T-helper 22 cell (primary cell): Measurements from ENCODE around the gene NOLC1.

ENCODE experiments used
- DNase-seq: peaks from one replicate; pipeline ENCODE4 v3.0.0-alpha.2; 2020; ENCODE audit warnings: low read depth

The NOLC1 gene

DNA sequence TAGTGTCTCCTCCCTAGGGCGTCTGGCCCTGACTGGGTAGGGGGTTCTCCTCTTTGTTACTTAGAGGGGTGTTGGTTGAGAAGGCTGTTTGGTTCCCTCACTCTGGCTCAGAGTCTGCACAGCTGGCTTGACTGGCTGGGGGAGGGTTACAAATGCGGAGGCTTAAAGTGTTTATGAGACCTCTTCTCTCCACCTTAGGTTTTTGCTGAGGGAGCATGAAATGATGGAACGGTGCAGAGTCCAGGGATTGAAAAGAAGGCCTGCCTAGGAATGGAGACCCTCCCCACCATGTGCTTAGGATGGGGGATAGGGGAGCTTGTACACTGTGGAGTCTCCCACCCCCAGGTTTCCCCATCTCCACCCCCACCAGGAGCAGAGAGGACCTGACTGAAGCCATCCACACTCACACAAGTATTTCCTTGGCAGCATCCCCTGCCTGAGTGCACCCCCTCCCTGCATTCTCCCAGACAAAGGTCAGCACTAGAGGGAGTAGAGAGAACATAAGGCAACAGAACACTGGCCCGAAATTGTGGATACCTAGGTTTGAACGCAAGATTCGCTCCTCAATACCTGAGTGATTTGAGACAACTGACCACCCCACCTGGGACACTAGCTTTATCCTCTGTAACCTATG lies 30.3 kb upstream of the NOLC1 start:
- no peak for DNase-seq

DNA sequence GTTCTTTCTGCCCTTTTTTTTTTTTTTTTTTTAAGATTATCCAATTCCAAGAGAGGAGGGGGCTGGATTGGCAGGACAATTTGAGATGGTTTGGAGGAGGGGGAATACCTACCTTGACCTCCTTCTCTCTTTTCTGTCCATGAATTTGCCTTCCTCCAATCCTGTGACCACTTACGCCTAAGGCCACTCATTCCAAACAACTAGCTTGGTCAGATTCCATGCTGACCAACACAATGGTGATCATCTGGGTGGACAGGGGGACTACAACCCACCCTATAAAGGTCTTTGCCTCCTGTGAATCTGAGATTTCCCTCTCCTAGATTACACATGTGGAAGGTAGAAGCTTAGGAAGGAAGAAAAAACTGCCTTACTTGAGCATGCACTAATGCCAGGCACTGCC lies 29.7 kb upstream of the NOLC1 start:
- DNase-seq = no peak

DNA sequence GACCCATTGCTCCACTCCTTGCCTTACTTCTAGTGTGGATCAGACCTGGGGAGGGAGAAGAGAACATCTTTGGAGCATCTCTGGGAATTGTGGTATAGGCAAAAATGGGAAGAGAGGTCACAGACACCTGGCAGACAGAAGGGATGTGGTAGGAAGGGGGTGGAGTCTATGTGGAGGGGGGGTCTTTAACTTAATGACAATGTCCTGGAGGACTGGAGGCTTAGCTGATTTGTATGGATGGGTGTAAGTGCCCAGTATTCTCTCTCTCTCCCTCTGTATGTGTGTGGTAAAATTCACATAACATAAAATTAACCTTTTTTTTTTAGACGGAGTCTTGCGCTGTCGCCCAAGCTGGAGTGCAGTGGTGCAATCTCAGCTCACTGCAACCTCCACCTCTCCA lies 29.0 kb upstream of the NOLC1 start:
- DNase-seq = no peak

DNA sequence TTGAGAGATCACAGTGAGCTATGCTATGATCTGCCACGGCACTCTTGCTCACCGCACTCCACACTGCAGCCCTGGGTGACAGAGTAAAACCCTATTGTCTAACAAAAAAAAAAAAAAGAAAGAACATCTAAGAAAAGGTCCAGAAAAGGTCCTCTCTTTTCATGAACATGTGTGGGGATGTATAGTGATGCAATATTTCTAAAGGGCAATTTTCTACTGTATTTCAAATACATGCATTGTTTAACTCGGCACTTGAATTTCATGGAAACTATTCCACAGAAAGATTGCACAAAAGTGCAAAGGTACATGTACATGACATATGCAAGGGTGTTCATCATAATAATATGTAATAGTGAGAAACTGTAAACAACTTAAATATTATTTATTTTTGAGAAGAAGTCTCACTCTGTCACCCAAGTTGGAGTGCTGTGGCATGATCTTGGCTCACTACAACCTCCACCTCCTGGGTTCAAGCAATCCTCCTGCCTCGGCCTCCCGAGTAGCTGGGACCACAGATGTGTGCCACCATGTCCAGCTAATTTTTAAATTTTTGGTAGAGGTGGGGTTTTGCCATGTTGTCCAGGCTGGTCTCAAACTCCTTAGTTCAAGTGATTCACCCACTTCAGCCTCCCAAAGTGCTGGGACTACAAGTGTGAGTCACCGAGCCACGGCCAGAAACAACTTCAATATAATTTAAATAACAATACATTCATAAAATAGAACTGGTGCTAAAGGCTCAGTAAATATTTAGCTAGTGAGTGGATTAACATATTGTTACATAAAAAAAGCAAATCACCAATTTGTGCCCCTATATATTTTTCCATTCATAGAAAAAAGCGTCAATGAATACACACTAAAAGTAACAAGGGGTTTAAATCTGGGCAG lies 20.7 kb upstream of the NOLC1 start:
- DNase-seq = no peak

DNA sequence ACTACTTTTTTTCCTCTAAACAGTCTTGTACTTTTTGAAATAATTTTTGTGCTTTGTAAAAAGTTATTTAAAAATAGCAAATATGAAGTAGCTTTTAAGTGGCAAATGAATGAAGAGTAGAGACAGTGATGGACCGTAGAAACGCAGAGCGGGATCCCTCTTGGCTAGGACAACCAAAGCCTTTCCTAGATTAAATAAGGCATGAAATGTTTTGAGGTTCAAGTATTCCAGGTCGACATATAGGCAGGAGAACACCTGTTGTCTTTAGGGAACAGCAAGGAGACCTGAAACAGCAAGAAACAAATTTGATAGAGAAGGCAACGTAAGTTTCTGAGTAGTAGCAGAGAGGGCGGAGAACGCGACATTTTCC lies 20.0 kb upstream of the NOLC1 start:
- DNase-seq = no peak

DNA sequence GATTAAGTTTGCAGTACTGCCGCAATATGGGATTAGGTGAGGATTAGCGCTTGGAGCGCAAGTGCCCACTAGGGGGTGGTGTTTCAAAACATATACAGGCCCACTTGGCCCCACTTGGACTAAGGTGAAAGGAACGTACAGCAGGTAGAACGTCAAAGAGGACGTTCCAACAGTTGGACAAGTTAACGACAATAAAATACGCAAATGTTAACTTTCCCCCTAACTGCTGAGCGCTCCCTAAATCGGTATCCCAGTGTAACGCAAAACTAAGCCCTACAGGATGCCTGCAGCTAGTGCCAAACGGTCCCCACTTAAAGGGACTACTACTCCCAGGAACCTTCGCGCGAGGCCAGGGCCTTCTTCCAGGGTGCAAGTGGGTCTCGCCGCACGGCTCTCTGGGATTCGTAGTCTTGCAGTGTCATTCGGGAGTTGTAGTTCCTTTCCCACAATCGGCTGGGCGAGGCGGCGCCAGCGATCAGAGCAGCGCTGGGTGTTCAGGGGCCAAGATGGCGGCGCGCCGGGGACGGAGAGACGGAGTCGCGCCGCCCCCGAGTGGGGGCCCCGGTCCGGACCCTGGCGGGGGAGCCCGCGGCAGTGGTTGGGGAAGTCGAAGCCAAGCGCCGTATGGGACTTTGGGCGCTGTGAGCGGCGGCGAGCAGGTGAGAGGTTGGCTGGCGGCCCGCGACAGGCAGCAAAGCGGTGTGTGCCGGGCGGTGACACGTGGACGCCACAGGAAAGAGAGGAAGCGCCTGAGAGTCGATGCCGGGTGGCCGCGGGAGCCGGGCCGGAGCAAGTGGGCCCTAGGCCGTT lies 19.4 kb upstream of the NOLC1 start, which contains the start of gene PPRC1:
PPRC1 (plus strand) TSS at position 478 of the 810 bp plus-strand sequence; CDS start at position 507, 29 bp downstream.
- DNase-seq = peak; percentile 97

DNA sequence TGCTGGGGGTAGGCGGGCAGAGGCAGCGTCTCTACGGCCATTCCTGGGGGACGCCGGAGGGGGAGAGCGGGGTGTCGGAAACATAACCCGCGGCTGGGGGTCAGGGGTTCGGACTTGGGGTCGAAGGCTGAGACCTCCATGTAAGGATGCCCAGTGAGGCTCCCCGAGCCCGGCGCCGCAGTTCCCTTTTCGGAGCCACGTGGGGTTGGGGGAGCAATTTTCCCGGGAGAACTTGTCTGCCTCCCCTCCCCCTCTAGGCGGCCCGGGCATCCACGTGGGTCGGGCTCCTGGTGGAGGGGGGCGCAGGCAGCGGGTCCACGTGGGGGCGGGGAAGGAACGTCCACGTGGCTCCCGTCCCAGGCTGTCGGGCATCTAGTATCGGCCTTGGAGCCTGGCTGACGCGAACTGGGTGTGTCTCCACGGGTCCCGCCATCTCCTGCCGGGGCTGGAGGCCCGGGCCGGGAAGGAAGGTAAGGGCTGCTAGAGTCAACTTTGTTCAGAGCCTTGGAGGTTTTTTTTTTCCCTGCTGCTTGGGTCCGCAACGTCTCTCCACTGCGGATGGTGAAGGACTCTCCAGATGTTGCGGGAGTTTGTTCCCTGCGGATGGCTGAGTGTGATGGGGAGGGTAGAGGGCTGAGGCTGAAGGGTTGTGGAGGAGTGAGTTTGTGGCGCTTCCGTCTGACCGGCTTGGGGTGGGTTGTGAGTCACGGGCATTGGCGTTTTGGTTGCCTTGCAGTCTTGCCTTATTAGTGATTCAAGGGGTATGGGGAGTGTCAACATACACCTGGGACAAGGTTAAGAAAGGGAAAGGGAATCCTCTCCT lies 18.6 kb upstream of the NOLC1 start:
- no peak for DNase-seq

DNA sequence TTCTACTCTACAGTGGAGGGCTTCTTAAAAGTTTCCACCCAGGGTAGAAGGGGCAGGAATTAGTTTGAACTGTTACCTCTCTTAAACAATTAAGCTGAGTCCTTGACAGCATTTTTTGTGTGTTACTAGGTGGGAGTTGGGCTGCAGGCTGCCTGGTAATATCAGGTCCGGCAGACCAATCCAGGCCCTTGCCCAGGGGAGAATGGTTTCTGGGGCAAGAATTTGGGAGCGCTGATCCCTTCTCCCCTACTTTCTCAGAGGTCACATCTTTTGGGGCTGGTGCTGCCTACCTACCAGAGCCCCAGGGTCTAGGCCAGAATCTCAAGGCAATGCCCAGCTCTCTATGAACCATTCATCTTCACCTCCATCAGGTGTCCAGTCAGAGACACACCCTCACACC lies 17.8 kb upstream of the NOLC1 start:
- DNase-seq = no peak

DNA sequence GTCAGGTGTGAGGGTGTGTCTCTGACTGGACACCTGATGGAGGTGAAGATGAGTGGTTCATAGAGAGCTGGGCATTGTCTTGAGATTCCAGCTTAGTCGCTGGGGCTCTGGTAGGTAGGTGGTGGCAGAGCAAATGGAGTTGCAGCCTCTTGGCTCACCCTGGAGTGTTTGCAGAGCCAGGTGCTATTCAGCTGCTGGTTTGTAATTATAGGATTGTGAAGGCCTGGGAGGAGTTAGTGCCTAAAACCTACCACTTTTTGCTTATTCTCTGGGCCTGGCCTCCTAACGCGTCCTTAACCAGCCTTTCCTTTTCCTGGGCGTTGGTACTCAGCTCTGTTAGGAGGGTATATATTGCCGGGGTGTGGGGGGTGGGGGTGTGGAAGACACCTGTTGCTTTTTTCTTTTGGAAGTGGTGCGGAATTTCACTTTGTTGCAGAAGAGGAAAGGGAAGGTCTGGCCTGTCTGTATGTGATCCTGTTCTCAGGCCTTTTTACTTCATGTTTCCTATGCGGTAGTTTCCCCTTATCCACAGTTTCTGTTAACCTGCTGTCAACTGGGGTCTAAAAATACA lies 16.1 kb upstream of the NOLC1 start:
- DNase-seq = no peak

DNA sequence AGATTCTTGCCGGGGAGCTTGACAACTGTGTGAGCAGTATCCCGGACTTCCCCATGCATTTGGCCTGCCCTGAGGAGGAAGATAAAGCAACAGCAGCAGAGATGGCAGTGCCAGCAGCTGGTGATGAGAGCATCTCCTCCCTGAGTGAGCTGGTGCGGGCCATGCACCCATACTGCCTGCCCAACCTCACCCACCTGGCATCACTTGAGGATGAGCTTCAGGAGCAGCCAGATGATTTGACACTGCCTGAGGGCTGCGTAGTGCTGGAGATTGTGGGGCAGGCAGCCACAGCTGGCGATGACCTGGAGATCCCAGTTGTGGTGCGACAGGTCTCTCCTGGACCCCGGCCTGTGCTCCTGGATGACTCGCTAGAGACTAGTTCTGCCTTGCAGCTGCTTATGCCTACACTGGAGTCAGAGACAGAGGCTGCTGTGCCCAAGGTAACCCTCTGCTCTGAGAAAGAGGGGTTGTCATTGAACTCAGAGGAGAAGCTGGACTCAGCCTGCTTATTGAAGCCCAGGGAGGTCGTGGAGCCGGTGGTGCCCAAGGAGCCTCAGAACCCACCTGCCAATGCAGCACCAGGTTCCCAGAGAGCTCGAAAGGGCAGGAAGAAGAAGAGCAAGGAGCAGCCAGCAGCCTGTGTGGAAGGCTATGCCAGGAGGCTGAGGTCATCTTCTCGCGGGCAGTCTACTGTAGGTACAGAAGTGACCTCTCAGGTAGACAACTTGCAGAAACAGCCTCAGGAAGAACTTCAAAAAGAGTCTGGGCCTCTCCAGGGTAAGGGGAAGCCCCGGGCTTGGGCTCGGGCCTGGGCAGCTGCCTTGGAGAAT lies 12.7 kb upstream of the NOLC1 start:
- DNase-seq = no peak

DNA sequence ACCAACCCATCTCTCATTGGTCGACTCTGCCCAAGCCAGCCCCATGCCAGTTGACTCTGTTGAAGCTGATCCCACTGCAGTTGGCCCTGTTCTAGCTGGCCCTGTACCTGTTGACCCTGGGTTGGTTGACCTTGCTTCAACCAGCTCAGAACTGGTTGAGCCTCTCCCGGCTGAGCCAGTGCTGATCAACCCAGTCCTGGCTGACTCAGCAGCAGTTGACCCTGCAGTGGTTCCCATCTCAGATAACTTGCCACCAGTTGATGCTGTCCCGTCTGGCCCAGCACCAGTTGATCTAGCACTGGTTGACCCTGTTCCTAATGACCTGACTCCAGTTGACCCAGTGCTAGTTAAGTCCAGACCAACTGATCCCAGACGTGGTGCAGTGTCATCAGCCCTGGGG lies 12.0 kb upstream of the NOLC1 start:
- DNase-seq = no peak

DNA sequence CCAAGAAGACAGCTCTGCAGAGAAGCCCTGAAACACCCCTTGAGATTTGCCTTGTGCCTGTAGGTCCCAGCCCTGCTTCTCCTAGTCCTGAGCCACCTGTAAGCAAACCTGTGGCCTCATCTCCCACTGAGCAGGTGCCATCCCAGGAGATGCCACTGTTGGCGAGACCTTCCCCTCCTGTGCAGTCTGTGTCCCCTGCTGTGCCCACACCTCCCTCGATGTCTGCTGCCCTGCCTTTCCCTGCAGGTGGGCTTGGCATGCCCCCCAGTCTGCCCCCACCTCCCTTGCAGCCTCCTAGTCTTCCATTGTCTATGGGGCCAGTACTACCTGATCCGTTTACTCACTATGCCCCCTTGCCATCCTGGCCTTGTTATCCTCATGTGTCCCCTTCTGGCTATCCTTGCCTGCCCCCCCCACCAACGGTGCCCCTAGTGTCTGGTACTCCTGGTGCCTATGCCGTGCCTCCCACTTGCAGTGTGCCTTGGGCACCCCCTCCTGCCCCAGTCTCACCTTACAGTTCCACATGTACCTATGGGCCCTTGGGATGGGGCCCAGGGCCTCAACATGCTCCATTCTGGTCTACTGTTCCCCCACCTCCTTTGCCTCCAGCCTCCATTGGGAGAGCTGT lies 11.2 kb upstream of the NOLC1 start:
- DNase-seq = no peak

DNA sequence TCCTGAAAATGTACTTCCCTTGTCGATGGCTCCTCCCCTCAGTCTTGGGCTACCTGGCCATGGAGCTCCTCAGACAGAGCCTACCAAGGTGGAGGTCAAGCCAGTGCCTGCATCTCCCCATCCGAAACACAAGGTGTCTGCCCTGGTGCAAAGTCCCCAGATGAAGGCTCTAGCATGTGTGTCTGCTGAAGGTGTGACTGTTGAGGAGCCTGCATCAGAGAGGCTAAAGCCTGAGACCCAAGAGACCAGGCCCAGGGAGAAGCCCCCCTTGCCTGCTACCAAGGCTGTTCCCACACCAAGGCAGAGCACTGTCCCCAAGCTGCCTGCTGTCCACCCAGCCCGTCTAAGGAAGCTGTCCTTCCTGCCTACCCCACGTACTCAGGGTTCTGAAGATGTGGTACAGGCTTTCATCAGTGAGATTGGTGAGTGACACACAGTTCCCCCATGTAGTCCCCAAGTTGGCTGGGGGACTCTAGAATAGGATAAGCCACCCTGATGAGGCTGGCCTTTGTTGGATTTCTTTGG lies 10.5 kb upstream of the NOLC1 start:
- no peak for DNase-seq

DNA sequence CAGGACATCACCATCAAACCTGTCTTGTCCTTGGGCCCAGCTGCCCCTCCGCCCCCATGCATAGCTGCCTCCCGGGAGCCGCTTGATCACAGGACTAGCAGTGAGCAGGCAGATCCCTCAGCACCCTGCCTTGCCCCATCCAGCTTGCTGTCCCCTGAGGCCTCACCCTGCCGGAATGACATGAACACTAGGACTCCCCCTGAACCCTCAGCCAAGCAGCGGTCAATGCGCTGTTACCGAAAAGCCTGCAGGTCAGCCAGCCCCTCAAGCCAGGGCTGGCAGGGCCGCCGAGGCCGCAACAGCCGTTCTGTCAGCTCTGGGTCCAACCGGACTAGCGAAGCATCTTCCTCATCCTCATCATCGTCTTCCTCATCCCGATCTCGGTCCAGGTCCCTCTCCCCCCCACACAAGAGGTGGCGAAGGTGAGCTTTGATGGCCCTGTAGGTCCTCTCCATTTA lies 5.2 kb upstream of the NOLC1 start:
- no peak for DNase-seq

DNA sequence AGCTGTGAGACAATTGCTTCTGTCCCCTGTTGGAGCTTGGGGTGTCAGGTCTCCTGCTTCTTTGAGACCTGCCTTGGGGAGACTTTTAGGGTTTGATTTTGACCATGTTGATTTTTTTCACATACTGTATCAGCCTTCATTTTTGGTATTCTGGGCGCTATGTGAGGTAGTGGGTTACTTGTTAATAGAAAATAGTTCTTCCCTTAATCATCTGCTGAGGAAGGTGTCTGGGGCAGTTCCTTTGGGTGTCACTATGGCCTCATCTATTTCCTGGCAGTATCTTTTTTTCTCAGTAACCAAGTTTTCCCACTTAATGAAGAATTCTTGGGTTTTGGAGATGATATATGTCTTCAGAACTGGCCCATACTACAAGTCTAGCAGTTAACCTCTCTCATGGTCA lies 4.6 kb upstream of the NOLC1 start:
- no peak for DNase-seq

DNA sequence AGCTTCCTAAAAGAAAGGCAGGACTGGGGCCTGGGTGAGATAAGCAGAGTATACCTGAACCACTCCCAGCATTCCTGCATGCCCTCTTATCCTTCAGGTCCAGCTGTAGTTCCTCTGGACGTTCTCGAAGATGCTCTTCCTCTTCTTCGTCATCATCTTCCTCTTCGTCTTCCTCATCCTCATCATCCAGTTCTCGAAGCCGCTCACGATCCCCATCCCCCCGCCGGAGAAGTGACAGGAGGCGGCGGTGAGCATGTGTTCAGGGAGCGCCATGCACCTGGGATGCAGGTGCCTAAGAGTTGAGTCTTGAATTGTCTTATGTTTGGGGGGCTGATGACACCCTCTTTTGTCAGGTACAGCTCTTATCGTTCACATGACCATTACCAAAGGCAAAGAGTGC lies 3.9 kb upstream of the NOLC1 start:
- no peak for DNase-seq

DNA sequence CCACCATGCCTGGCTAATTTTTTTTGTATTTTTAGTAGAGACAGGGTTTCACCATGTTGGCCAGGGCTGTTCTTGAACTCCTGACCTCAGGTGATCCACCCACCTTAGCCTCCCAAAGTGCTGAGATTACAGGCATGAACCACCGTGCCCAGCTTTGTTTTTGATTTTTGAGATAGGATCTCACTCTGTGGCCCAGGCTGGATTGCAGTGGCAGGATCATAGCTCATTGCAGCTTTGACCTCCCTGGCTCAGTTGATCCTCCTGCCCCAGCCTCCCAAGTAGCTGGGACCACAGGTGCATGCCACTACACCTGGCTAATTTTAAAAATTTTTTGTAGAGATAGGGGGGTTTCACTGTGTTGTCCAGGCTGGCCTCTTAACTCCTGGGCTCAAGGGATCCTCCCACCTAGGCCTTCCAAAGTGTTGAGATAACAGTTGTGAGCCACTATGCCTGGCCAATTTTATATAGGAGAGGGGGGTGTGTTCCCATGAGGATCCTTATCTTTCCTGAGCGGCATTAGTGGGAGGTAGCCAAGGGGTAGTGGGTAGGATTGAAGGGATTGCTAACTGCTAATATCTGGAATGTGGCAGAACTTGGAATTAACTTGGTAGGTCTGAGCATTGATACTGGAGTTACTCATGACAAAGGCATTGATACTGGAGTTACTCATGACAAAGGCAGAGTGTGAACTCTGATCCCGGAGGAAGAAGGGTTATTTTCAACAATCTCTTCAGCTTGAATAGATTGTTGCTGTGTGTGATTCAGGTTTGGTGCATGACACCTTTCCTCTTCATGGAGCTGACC lies 1.0 kb upstream of the NOLC1 start:
- DNase-seq = no peak

DNA sequence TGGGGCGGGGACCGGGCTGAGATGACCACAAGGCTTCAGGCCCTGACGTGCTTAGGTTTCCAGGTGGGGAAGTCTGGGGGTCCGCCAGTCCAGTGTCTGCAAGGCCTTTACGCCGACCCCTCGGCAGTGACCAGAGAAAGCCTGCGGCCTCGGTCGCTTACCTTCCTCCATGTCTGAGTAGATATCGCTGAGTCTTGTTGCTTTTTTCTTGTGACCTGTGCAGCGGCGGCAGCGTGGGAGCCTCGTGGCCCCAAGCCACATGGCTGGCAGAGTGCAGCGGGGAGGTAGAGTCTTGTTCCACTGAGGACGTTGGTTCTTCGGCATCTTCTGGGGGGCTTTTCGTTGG lies 329 bp downstream of the NOLC1 start:
- DNase-seq = no peak

DNA sequence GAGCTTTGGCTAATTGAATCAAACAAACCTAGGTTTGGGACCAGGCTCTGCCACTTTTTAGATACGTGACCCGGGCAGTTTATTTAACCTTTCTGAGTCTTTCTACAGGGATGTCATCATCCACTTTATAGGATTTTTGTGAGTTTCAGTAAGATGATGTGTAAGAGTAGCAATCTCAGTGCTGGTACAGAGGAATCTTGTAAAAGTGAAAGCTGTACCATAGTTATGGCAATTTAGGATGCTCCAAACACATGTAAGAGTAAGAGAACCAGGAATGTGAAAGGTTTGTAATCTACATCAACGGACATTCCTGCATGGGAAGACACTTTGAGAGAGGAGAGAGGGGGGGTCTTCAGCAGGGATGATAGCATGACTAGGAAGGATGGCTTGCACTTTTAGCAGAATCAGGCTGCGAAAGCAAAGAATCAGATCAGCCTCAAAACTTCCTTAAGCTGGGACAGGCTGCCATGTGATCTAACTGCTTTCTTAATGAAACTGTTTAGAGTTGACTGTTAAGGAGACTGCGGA lies 968 bp downstream of the NOLC1 start:
- DNase-seq = no peak
